OCI-LY3 (cell line): ENCODE results near the gene KLHL34.

ENCODE experiments used
- H2AFZ ChIP-seq: fragments of 200-600, 300-600 bp; shearing (Covaris generic); 2 replicates; pipeline ENCODE4 v1.6.0; 2014; ENCODE audit warnings: antibody characterized with exemption, low read depth, low read length
- H3K27ac ChIP-seq: fragments of 200-600, 300-600 bp; sonication (generic); 2 replicates; pipeline ENCODE4 v1.5.1; 2014; ENCODE audit warnings: mild to moderate bottlenecking, low read length, moderate library complexity, mixed read lengths
- H3K27me3 ChIP-seq: fragments of 200-600, 300-600 bp; sonication (generic); 2 replicates; pipeline ENCODE4 v1.6.1; 2014; ENCODE audit warnings: low read depth, low read length, mixed read lengths
- H3K36me3 ChIP-seq: fragments of 200-600, 300-600 bp; sonication (generic); replicated peaks from 2 replicates; pipeline ENCODE3; 2014; ENCODE audit warnings: low read depth, low read length, mixed read lengths
- H3K4me1 ChIP-seq: fragments of 300-600, 200-600 bp; sonication (generic); 2 replicates; pipeline ENCODE4 v1.6.1; 2014; ENCODE audit warnings: low read length, mixed read lengths
- H3K4me2 ChIP-seq: fragments of 200-600, 300-600 bp; sonication (generic); 2 replicates; pipeline ENCODE4 v1.6.1; 2014; ENCODE audit warnings: low read length, mixed read lengths
- H3K4me3 ChIP-seq: fragments of 300-600, 200-600 bp; sonication (generic); 2 replicates; pipeline ENCODE4 v1.5.1; 2014; ENCODE audit warnings: antibody characterized with exemption, mild to moderate bottlenecking, low read length, moderate library complexity
- H3K79me2 ChIP-seq: fragments of 300-600, 200-600 bp; shearing (Covaris generic); 2 replicates; pipeline ENCODE4 v1.6.1; 2014; ENCODE audit warnings: mild to moderate bottlenecking, low read length, mixed read lengths
- H3K9ac ChIP-seq: fragments of 300-600, 200-600 bp; shearing (Covaris generic); 2 replicates; pipeline ENCODE4 v1.6.0; 2014; ENCODE audit warnings: mild to moderate bottlenecking, low read length, moderate library complexity
- H3K9me3 ChIP-seq: fragments of 200-600, 300-600 bp; shearing (Covaris generic); 2 replicates; pipeline ENCODE4 v1.6.1; 2014; ENCODE audit warnings: low read length, mixed read lengths; ENCODE audit not compliant: insufficient read depth
- H4K20me1 ChIP-seq: fragments of 200-600, 300-600 bp; sonication (generic); 2 replicates; pipeline ENCODE4 v1.6.1; 2016; ENCODE audit warnings: low read length, mixed read lengths; ENCODE audit not compliant: insufficient read depth
- CTCF ChIP-seq: fragments of 200-600, 300-600 bp; sonication (generic); IDR thresholded peaks from 2 replicates; pipeline ENCODE4 v1.5.1; 2014; ENCODE audit warnings: antibody characterized with exemption, low read length, low read depth
- EZH2phosphoT487 ChIP-seq: fragments of 200-600 bp; shearing (Covaris generic); IDR thresholded peaks from 2 replicates; pipeline ENCODE4 v1.6.1; 2018; ENCODE audit warnings: antibody characterized with exemption, mixed run types, low read depth

The KLHL34 gene

GRCh38 chrX:21660156-21660555 lies 2.0 kb upstream of the KLHL34 start:
- Histone ChIP-seq H3K27ac (no peak overlapping the region), H3K4me2 (no peak overlapping the region), H3K9me3 (no peaks in the 10 kb centered on the region), H2AFZ (no peak overlapping the region), H3K4me3 (no peak overlapping the region), H3K27me3 (no peaks in the 10 kb centered on the region), H3K4me1 (no peaks in the 10 kb centered on the region), H3K9ac (no peak overlapping the region), H3K36me3 (peaks cover 6% of the 10 kb centered on the region), H3K79me2 (no peaks in the 10 kb centered on the region), H4K20me1 (no peaks in the 10 kb centered on the region)
- TF ChIP-seq CTCF (no peak), EZH2phosphoT487 (no peak)

- Histone ChIP-seq H3K27ac (no peak overlapping the region), H4K20me1 (no peaks in the 10 kb centered on the region), H3K9ac (no peak overlapping the region), H3K79me2 (no peaks in the 10 kb centered on the region), H3K9me3 (no peaks in the 10 kb centered on the region), H3K4me3 (no peak overlapping the region), H3K4me2 (no peak overlapping the region), H3K36me3 (peaks cover 6% of the 10 kb centered on the region), H2AFZ (no peak overlapping the region), H3K27me3 (no peaks in the 10 kb centered on the region), H3K4me1 (no peaks in the 10 kb centered on the region)
- no peak for TF ChIP-seq CTCF
- no peak for TF ChIP-seq EZH2phosphoT487
These were observed 1.2 kb upstream of the KLHL34 start for GRCh38 chrX:21659320-21659719.

- no peaks in the 10 kb centered on the region for H3K27me3 ChIP-seq
- no peak for TF ChIP-seq EZH2phosphoT487
- no peak overlapping the region for H3K9ac ChIP-seq
- H3K36me3 ChIP-seq: peaks cover 6% of the 10 kb centered on the region
- no peaks in the 10 kb centered on the region for H3K9me3 ChIP-seq
- no peaks in the 10 kb centered on the region for H4K20me1 ChIP-seq
- H3K79me2 ChIP-seq: no peaks in the 10 kb centered on the region
- no peak overlapping the region for H2AFZ ChIP-seq
- no peak overlapping the region for H3K27ac ChIP-seq
- H3K4me1 ChIP-seq: no peaks in the 10 kb centered on the region
- no peak overlapping the region for H3K4me3 ChIP-seq
- no peak overlapping the region for H3K4me2 ChIP-seq
These were observed 616 bp upstream of the KLHL34 start for GRCh38 chrX:21658746-21659145.

GRCh38 chrX:21657318-21658151 lies 595 bp downstream of the KLHL34 start:
- Histone ChIP-seq H3K4me1 (no peaks in the 10 kb centered on the region), H3K9ac (no peak overlapping the region), H3K79me2 (no peaks in the 10 kb centered on the region), H4K20me1 (no peaks in the 10 kb centered on the region), H3K4me3 (no peak overlapping the region), H3K9me3 (no peaks in the 10 kb centered on the region), H2AFZ (no peak overlapping the region), H3K27me3 (no peaks in the 10 kb centered on the region), H3K36me3 (peaks cover 6% of the 10 kb centered on the region), H3K4me2 (no peak overlapping the region), H3K27ac (no peak overlapping the region)
- TF ChIP-seq CTCF (no peak), EZH2phosphoT487 (no peak)
